H54 (cell line): Measurements from ENCODE around the gene NLGN2.
A peak's percentile ranks its signal among the peaks of the same experiment; 100 is the strongest.
"Not testable (repeated sequence)": the region's sequence is repeated elsewhere in the genome, so short reads cannot be mapped to it uniquely, and the experiment has no call there.

Experiments used
- DNase-seq: peaks from one replicate; pipeline ENCODE4 v3.0.0; 2011; ENCODE audit warnings: low spot score, mixed read lengths; ENCODE audit not compliant: insufficient read length
- FAIRE-seq: peaks from 3 replicates; lab custom pipeline; 2011; peaks lifted over from hg19 to GRCh38; lab: Jason Lieb, UNC
- POLR2A ChIP-seq: IDR thresholded peaks from 2 replicates; pipeline ENCODE4 v1.6.1; 2011; ENCODE audit warnings: low read depth, mild to moderate bottlenecking, low read length

Gene NLGN2

GRCh38 chr17:7407485-7408251 lies at the start of gene NLGN2:
TSS of gene NLGN2 (plus strand) at chr17:7407845. CDS start at chr17:7408256, 411 bp downstream.
- no peak for FAIRE-seq
- TF ChIP-seq POLR2A: no peak
- DNase-seq: no peak

- no peak for DNase-seq
- TF ChIP-seq POLR2A: no peak
- FAIRE-seq: no peak
These were observed 45.7 kb upstream of the NLGN2 start for GRCh38 chr17:7361906-7362305.

- DNase-seq: peak; percentile 68
- FAIRE-seq: no peak
- no peak for TF ChIP-seq POLR2A
These were observed 44.3 kb upstream of the NLGN2 start for GRCh38 chr17:7363311-7363710.

GRCh38 chr17:7365963-7366362 lies 41.7 kb upstream of the NLGN2 start:
- not testable (repeated sequence) for FAIRE-seq

GRCh38 chr17:7367083-7367482 lies 40.6 kb upstream of the NLGN2 start:
- DNase-seq (no peak), FAIRE-seq (no peak)
- TF ChIP-seq POLR2A: no peak

More at GRCh38 chr17:7365963-7366362, 41.7 kb upstream of the NLGN2 start:
- DNase-seq: not testable (repeated sequence)

- DNase-seq: no peak
- FAIRE-seq: no peak
- no peak for TF ChIP-seq POLR2A
These were observed 39.6 kb upstream of the NLGN2 start for GRCh38 chr17:7367918-7368598.

GRCh38 chr17:7368599-7368994 lies 39.0 kb upstream of the NLGN2 start:
- FAIRE-seq, DNase-seq: not testable (repeated sequence)

- DNase-seq (no peak), FAIRE-seq (no peak)
- no peak for TF ChIP-seq POLR2A
These were observed 37.8 kb upstream of the NLGN2 start for GRCh38 chr17:7369825-7370224.

- FAIRE-seq (no peak), DNase-seq (no peak)
- no peak for TF ChIP-seq POLR2A
These were observed 36.8 kb upstream of the NLGN2 start for GRCh38 chr17:7370853-7371252.

GRCh38 chr17:7374353-7374752 lies 33.3 kb upstream of the NLGN2 start:
- FAIRE-seq (no peak), DNase-seq (no peak)
- TF ChIP-seq POLR2A: no peak

GRCh38 chr17:7379134-7379533 lies 28.5 kb upstream of the NLGN2 start:
- FAIRE-seq (no peak), DNase-seq (no peak)
- no peak for TF ChIP-seq POLR2A

- DNase-seq (no peak), FAIRE-seq (no peak)
- TF ChIP-seq POLR2A: no peak
These were observed 27.3 kb upstream of the NLGN2 start for GRCh38 chr17:7380321-7380720.

- FAIRE-seq: no peak
- no peak for TF ChIP-seq POLR2A
- no peak for DNase-seq
These were observed 26.6 kb upstream of the NLGN2 start, which contains the start of gene TNK1 for GRCh38 chr17:7380855-7381683. TSS of gene TNK1 (plus strand) at chr17:7381089. CDS start at chr17:7382927, 1,838 bp downstream.

GRCh38 chr17:7382901-7383300 lies 24.7 kb upstream of the NLGN2 start:
- FAIRE-seq: no peak
- TF ChIP-seq POLR2A: no peak
- DNase-seq: no peak
